B cell (primary cell): Measurements from ENCODE around the gene INPP1. TPM values are rescaled to one million over a fixed set of nuclear protein-coding genes. Genes with fewer than 3 reads are reported as not detected.

Experiments
- ATAC-seq: fragments of 200-7000 bp; cut with Tn5 transposase; one replicate; pipeline ENCODE4 v1.10.0; 2021; ENCODE audit warnings: low read depth, mild to moderate bottlenecking, moderate number of reproducible peaks, moderate library complexity
- CTCF ChIA-PET: fragments of 350-600 bp; sonication (Branson Sonifier 250); formaldehyde crosslinking; loops from one replicate; lab custom pipeline; 2021; ENCODE audit warnings: antibody characterized with exemption, inconsistent platforms; lab: Charles Lee
- POLR2A ChIA-PET: fragments of 350-600 bp; sonication (Branson Sonifier 250); formaldehyde crosslinking; loops from one replicate; lab custom pipeline; 2021; ENCODE audit warnings: antibody characterized with exemption; lab: Charles Lee
- DNase-seq: peaks from one replicate; pipeline ENCODE4 v3.0.0; 2013
- H2AFZ ChIP-seq: 2 replicates; pipeline ENCODE4 v1.6.1; 2012; ENCODE audit warnings: mild to moderate bottlenecking, low read depth, low read length; ENCODE audit not compliant: insufficient read depth, poor library complexity, severe bottlenecking
- H3K27ac ChIP-seq, 2 donors: 1 replicate in 1 of 2; 2 replicates in 1 of 2; pipeline ENCODE4 v1.5.1; 2012 to 2013; ENCODE audit warnings: low read length in 2 of 2, mild to moderate bottlenecking in 2 of 2, moderate library complexity in 1 of 2
- H3K27me3 ChIP-seq, 4 experiments: fragments of 200-600 bp in 1 of 4; sonication (generic) in 1 of 4; replicated peaks in 1 of 4; 1 replicate in 2 of 4; 2 replicates in 2 of 4; pipeline versions ENCODE4 v1.6.1 to v1.7.0; 2013 to 2016; ENCODE audit warnings: low read length in 3 of 4, mild to moderate bottlenecking in 2 of 4, mixed read lengths in 1 of 4, moderate library complexity in 1 of 4; ENCODE audit not compliant: insufficient read depth in 4 of 4, control insufficient read depth in 3 of 4; ENCODE audit errors: control extremely low read depth in 1 of 4
- H3K36me3 ChIP-seq, 2 experiments: replicated peaks in 1 of 2; 1 replicate in 1 of 2; 2 replicates in 1 of 2; pipeline versions ENCODE4 v1.6.1 to v1.7.1; 2013; ENCODE audit warnings: low read length in 1 of 2; ENCODE audit not compliant: insufficient read depth in 2 of 2, control insufficient read depth in 1 of 2; ENCODE audit errors: control extremely low read depth in 1 of 2, extremely low read depth in 1 of 2
- H3K4me1 ChIP-seq, 2 donors: fragments of 200-600 bp in 1 of 2; sonication (generic) in 1 of 2; 1 replicate in 1 of 2; 2 replicates in 1 of 2; pipeline versions ENCODE4 v1.5.1 to v1.6.1; 2013 to 2017; ENCODE audit warnings: low read length in 2 of 2; ENCODE audit not compliant: control insufficient read depth in 2 of 2, insufficient read depth in 2 of 2
- H3K4me2 ChIP-seq: replicated peaks from 2 replicates; pipeline ENCODE3; 2012; ENCODE audit warnings: mild to moderate bottlenecking, low read depth, low read length; ENCODE audit not compliant: poor library complexity, severe bottlenecking
- H3K4me3 ChIP-seq, 5 experiments: fragments of 200-600 bp in 1 of 5; sonication (generic) in 1 of 5; 1 replicate in 3 of 5; 2 replicates in 2 of 5; pipeline versions ENCODE4 v1.5.1 to v1.7.0; 2011 to 2016; ENCODE audit warnings: low read length in 4 of 5, mild to moderate bottlenecking in 4 of 5, low read depth in 2 of 5, control low read depth in 1 of 5, moderate library complexity in 1 of 5; ENCODE audit not compliant: insufficient read depth in 1 of 5; ENCODE audit errors: control extremely low read depth in 1 of 5, extremely low read depth in 1 of 5
- H3K79me2 ChIP-seq: fragments of 200-600 bp; sonication (generic); one replicate; pipeline ENCODE4 v1.6.0; 2016; ENCODE audit warnings: low read length; ENCODE audit not compliant: control insufficient read depth, insufficient read depth
- H3K9ac ChIP-seq: fragments of 200-600 bp; sonication (generic); 2 replicates; pipeline ENCODE4 v1.6.1; 2017; ENCODE audit warnings: mild to moderate bottlenecking, low read length, moderate library complexity
- H3K9me3 ChIP-seq, 3 donors: one replicate each; pipeline versions ENCODE4 v1.6.1 to v1.7.1; 2013; ENCODE audit warnings: low read length in 2 of 3; ENCODE audit not compliant: control insufficient read depth in 2 of 3, insufficient read depth in 1 of 3; ENCODE audit errors: control extremely low read depth in 1 of 3
- H4K20me1 ChIP-seq: 2 replicates; pipeline ENCODE4 v1.6.0; 2012; ENCODE audit warnings: mild to moderate bottlenecking, low read length; ENCODE audit not compliant: insufficient read depth, control insufficient read depth, poor library complexity, severe bottlenecking
- H3K27ac Mint-ChIP-seq: one replicate; pipeline ENCODE4 v1.8.0; 2021; ENCODE audit warnings: mixed read lengths
- H3K27me3 Mint-ChIP-seq: one replicate; pipeline ENCODE4 v1.8.0; 2021; ENCODE audit warnings: mixed read lengths
- H3K4me1 Mint-ChIP-seq: one replicate; pipeline ENCODE4 v1.8.0; 2021; ENCODE audit warnings: mixed read lengths
- H3K4me3 Mint-ChIP-seq: one replicate; pipeline ENCODE4 v1.8.0; 2021; ENCODE audit warnings: mixed read lengths
- H3K9me3 Mint-ChIP-seq: one replicate; pipeline ENCODE4 v1.8.0; 2022; ENCODE audit warnings: mixed read lengths; ENCODE audit not compliant: insufficient read depth
- EZH2 ChIP-seq: IDR thresholded peaks from 2 replicates; pipeline ENCODE4 v1.6.1; 2012; ENCODE audit warnings: borderline replicate concordance, low read depth, mild to moderate bottlenecking, moderate library complexity, low read length; ENCODE audit not compliant: insufficient read depth, poor library complexity, severe bottlenecking
- WGBS: methylation state at CpG from one replicate; pipeline ENCODE4 v1.1.5; 2013; ENCODE audit warnings: missing lambda C conversion rate; ENCODE audit not compliant: insufficient coverage; 5-methylcytosine and 5-hydroxymethylcytosine counted together
- intact Hi-C: fragments of 100-400 bp; cut with micrococcal nuclease; formaldehyde crosslinking; loops from one replicate; pipeline ENCODE4 v1.10.0; 2022
- polyA plus RNA-seq: library from polyadenylated mRNA; depleted of rRNA; stranded (reverse); fragments of >200 nt; gene quantifications from 2 replicates; pipeline ENCODE4 v1.2.3, GENCODE V29; 2012
- total RNA-seq, 2 donors: library from RNA; stranded (reverse); fragments of 120-200 nt in 1 of 2; gene quantifications; 1 replicate in 1 of 2; 2 replicates in 1 of 2; pipeline versions ENCODE4 v1.2.3 to v1.2.4, GENCODE V29; 2013 to 2022
- TF ChIP-seq, protein P1 (sequence below): fragments of 200-600 bp; IDR thresholded peaks from one replicate; pipeline ENCODE4 v1.8.0; 2022; ENCODE audit warnings: antibody characterized with exemption, mild to moderate bottlenecking

INPP1 gene
- total and polyA plus RNA-seq, 2 donors (not counting 1 experiment from before 2014, with no cell fraction given), result 3.1 to 3.7 TPM

DNA sequence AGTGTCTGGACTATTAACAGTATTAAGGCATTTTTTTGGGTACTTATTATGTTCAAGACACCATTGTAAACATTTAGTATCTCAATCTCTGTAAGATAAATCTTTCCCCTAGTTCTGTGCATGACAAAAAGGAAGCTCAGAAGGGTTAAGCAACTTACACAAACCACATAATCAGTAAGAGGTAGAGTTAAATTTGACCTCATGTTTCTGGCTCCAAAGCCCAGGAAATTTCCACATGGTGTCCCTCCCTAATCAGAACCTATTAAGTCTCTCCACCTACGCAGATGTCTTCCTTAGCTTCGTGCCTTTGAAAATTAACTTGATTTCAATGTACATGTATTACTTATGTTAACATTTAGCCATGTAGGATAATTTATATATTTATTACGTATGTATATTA is 66.8 kb downstream of the INPP1 start:
- CTCF ChIA-PET, result no interaction called here
- Histone ChIP-seq H3K4me1 (peaks cover 24 to 27% of the 10 kb centered on the region in 2 donors), H3K4me2 (no peak overlapping the region)

DNA sequence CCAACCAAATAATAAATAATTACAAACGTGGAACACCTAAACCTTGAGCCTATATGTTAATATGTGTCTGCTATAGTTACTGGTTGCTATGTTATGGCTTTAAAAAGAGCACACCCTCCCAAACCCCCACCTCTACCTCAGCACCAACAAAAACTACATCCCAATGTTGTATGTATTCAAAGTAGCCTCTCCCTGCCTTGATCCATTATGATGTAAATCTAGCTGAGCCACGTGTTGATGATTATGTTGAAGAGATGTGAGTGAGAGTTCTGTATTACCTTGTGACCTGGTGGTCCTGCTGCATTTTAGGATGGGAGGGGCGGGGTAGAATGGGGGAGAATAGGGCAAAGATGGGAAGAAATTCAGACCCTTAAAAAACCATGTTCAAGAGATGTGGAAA is 69.6 kb downstream of the INPP1 start:
- Histone ChIP-seq H3K4me2 (no peak overlapping the region), H2AFZ (no peak overlapping the region), H3K27ac (no peak overlapping the region), H3K27me3 (no peaks in the 10 kb centered on the region), H3K79me2 (peaks cover 78% of the 10 kb centered on the region), H3K36me3 (no peaks in the 10 kb centered on the region), H3K9me3 (no peaks in the 10 kb centered on the region), H3K9ac (no peak overlapping the region), H4K20me1 (no peaks in the 10 kb centered on the region), H3K4me1 (peaks cover 24 to 33% of the 10 kb centered on the region in 2 donors), H3K4me3 (no peak overlapping the region)
- no peaks in the 10 kb centered on the region for H3K27me3 Mint-ChIP-seq
- H3K4me1 Mint-ChIP-seq, result peaks cover 55% of the 10 kb centered on the region
- no peaks in the 10 kb centered on the region for H3K9me3 Mint-ChIP-seq
- 79% methylated on average over 2 of the region's 3 CpGs for WGBS
- DNase-seq (no peak), ATAC-seq (no peak)
- H3K27ac Mint-ChIP-seq, result no peak overlapping the region
- POLR2A ChIA-PET, result no interaction called here
- CTCF ChIA-PET, result no interaction called here
- TF ChIP-seq EZH2, result no peak
- TF ChIP-seq, protein P1, sequence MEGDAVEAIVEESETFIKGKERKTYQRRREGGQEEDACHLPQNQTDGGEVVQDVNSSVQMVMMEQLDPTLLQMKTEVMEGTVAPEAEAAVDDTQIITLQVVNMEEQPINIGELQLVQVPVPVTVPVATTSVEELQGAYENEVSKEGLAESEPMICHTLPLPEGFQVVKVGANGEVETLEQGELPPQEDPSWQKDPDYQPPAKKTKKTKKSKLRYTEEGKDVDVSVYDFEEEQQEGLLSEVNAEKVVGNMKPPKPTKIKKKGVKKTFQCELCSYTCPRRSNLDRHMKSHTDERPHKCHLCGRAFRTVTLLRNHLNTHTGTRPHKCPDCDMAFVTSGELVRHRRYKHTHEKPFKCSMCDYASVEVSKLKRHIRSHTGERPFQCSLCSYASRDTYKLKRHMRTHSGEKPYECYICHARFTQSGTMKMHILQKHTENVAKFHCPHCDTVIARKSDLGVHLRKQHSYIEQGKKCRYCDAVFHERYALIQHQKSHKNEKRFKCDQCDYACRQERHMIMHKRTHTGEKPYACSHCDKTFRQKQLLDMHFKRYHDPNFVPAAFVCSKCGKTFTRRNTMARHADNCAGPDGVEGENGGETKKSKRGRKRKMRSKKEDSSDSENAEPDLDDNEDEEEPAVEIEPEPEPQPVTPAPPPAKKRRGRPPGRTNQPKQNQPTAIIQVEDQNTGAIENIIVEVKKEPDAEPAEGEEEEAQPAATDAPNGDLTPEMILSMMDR, result no peak
- intact Hi-C loops, result no loop called here
- no peak overlapping the region for H3K4me3 Mint-ChIP-seq

More for the DNA sequence above, 66.8 kb downstream of the INPP1 start:
- no peak for ATAC-seq
- H2AFZ ChIP-seq, result no peak overlapping the region
- H3K27ac ChIP-seq, result no peak overlapping the region
- H3K79me2 ChIP-seq, result peaks cover 63% of the 10 kb centered on the region
- no peaks in the 10 kb centered on the region for H3K27me3 ChIP-seq
- peak overlapping the region; percentile 55 for H3K27ac Mint-ChIP-seq
- no peak overlapping the region for H3K4me3 ChIP-seq
- no peak overlapping the region for H3K9ac ChIP-seq
- intact Hi-C loops, result no loop called here
- H3K4me3 Mint-ChIP-seq, result peak overlapping the region; percentile 91
- WGBS, result no CpG with 5 or more reads among the region's 3 CpGs
- no peaks in the 10 kb centered on the region for H3K36me3 ChIP-seq
- H3K9me3 ChIP-seq, result no peaks in the 10 kb centered on the region
- no peaks in the 10 kb centered on the region for H3K9me3 Mint-ChIP-seq
- no peak for TF ChIP-seq EZH2
- no peaks in the 10 kb centered on the region for H4K20me1 ChIP-seq
- peaks cover 45% of the 10 kb centered on the region for H3K4me1 Mint-ChIP-seq
- DNase-seq, result no peak
- POLR2A ChIA-PET, result no interaction called here
- H3K27me3 Mint-ChIP-seq, result no peaks in the 10 kb centered on the region
